Natural killer cell (primary cell): ENCODE measurements around the gene ARHGAP19. TPM values are rescaled to one million over a fixed set of nuclear protein-coding genes. Genes with fewer than 3 reads are reported as not detected.

Experiments
- ATAC-seq, 3 donors: fragments of 150-1000 bp in 2 of 3; fragments of 200-7000 bp in 1 of 3; cut with Tn5 transposase; 1 replicate in 1 of 3; 2 replicates in 2 of 3; pipeline ENCODE4 v1.10.0; 2021; ENCODE audit warnings: mild to moderate bottlenecking in 2 of 3, moderate library complexity in 2 of 3
- DNase-seq, 2 donors: peaks; one replicate each; pipeline versions ENCODE4 v3.0.0 to v3.0.0-alpha.2; 2013 to 2021; ENCODE audit warnings: mixed read lengths in 1 of 2
- H3K27ac ChIP-seq: one replicate; pipeline ENCODE4 v1.5.1; 2013; ENCODE audit warnings: mild to moderate bottlenecking, low read length
- H3K27me3 ChIP-seq: one replicate; pipeline ENCODE4 v1.6.1; 2013; ENCODE audit warnings: low read length; ENCODE audit not compliant: control insufficient read depth, insufficient read depth
- H3K36me3 ChIP-seq: one replicate; pipeline ENCODE4 v1.6.1; 2013; ENCODE audit warnings: low read length; ENCODE audit not compliant: control insufficient read depth, insufficient read depth
- H3K4me1 ChIP-seq: one replicate; pipeline ENCODE4 v1.6.1; 2013; ENCODE audit warnings: low read length; ENCODE audit not compliant: control insufficient read depth, insufficient read depth
- H3K4me3 ChIP-seq: one replicate; pipeline ENCODE4 v1.5.1; 2013; ENCODE audit warnings: low read length
- H3K9me3 ChIP-seq: one replicate; pipeline ENCODE4 v1.6.1; 2013; ENCODE audit warnings: low read length; ENCODE audit not compliant: control insufficient read depth, insufficient read depth
- H3K27ac Mint-ChIP-seq, 2 donors: one replicate each; pipeline ENCODE4 v1.8.0; 2022; ENCODE audit warnings: mild to moderate bottlenecking in 2 of 2, mixed read lengths in 2 of 2, moderate library complexity in 1 of 2
- H3K27me3 Mint-ChIP-seq, 2 donors: one replicate each; pipeline ENCODE4 v1.8.0; 2022; ENCODE audit warnings: low read depth in 2 of 2, mixed read lengths in 2 of 2
- H3K36me3 Mint-ChIP-seq: one replicate; pipeline ENCODE4 v1.8.0; 2022; ENCODE audit warnings: mixed read lengths
- H3K4me1 Mint-ChIP-seq, 2 donors: one replicate each; pipeline ENCODE4 v1.8.0; 2022; ENCODE audit warnings: mixed read lengths in 2 of 2
- H3K4me3 Mint-ChIP-seq: one replicate; pipeline ENCODE4 v1.8.0; 2022; ENCODE audit warnings: mild to moderate bottlenecking, moderate library complexity, mixed read lengths
- H3K9me3 Mint-ChIP-seq, 2 donors: one replicate each; pipeline ENCODE4 v1.8.0; 2022; ENCODE audit warnings: mixed read lengths in 2 of 2
- WGBS: methylation state at CpG from one replicate; pipeline ENCODE4 v1.1.7; 2013; ENCODE audit warnings: missing lambda C conversion rate; ENCODE audit not compliant: insufficient coverage; 5-methylcytosine and 5-hydroxymethylcytosine counted together
- intact Hi-C: fragments of 100-400 bp; cut with micrococcal nuclease; formaldehyde crosslinking; loops from one replicate; pipeline ENCODE4 v1.14.2; 2022
- total RNA-seq, 4 donors: library from RNA; stranded (reverse); fragments of 120-200 nt in 1 of 4; gene quantifications; one replicate each; pipeline versions ENCODE4 v1.2.3 to v1.2.4, GENCODE V29; 2013 to 2022
- TF ChIP-seq, protein P1 (sequence below): fragments of 200-600 bp; IDR thresholded peaks from one replicate; pipeline ENCODE4 v1.8.0; 2022; ENCODE audit warnings: antibody characterized with exemption

The ARHGAP19 gene
- total RNA-seq, 3 donors from 2014 or later (not counting 1 experiment from before 2014, with no cell fraction given) = 22.6 to 23.3 (median 22.7) TPM

DNA sequence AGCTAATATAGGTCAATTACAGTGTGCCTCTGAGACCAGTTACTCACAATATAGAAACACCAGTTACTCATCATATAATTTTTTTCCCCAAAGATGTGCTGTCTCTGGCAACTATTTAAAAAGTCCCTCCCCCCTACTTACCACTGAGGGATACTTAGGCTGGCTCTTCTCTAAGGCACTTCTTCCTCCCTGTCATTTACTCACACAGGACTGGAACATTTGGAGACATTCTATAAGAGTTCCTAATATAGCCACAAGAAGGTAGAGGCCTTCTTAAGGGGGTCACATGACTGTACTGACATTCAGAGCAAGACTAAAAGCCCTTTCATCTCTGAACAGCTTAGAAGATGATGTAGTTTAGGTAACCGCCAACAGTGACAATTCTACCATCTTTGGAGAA lies 62.3 kb downstream of the ARHGAP19 start:
- no peak for DNase-seq
- Mint-ChIP-seq H3K4me1 (peaks cover 0 to under 1% of the 10 kb centered on the region in 2 donors), H3K4me3 (no peak overlapping the region), H3K9me3 (no peaks in the 10 kb centered on the region), H3K36me3 (peaks cover 10% of the 10 kb centered on the region), H3K27me3 (no peaks in the 10 kb centered on the region), H3K27ac (no peak overlapping the region)
- no CpG with 5 or more reads among the region's 1 CpG for WGBS
- intact Hi-C loops = no loop called here
- Histone ChIP-seq H3K4me3 (no peak overlapping the region), H3K9me3 (no peaks in the 10 kb centered on the region), H3K27me3 (no peaks in the 10 kb centered on the region), H3K36me3 (peaks cover 32% of the 10 kb centered on the region), H3K27ac (no peak overlapping the region), H3K4me1 (no peaks in the 10 kb centered on the region)
- ATAC-seq = no peak
- TF ChIP-seq, protein P1, sequence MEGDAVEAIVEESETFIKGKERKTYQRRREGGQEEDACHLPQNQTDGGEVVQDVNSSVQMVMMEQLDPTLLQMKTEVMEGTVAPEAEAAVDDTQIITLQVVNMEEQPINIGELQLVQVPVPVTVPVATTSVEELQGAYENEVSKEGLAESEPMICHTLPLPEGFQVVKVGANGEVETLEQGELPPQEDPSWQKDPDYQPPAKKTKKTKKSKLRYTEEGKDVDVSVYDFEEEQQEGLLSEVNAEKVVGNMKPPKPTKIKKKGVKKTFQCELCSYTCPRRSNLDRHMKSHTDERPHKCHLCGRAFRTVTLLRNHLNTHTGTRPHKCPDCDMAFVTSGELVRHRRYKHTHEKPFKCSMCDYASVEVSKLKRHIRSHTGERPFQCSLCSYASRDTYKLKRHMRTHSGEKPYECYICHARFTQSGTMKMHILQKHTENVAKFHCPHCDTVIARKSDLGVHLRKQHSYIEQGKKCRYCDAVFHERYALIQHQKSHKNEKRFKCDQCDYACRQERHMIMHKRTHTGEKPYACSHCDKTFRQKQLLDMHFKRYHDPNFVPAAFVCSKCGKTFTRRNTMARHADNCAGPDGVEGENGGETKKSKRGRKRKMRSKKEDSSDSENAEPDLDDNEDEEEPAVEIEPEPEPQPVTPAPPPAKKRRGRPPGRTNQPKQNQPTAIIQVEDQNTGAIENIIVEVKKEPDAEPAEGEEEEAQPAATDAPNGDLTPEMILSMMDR = no peak

DNA sequence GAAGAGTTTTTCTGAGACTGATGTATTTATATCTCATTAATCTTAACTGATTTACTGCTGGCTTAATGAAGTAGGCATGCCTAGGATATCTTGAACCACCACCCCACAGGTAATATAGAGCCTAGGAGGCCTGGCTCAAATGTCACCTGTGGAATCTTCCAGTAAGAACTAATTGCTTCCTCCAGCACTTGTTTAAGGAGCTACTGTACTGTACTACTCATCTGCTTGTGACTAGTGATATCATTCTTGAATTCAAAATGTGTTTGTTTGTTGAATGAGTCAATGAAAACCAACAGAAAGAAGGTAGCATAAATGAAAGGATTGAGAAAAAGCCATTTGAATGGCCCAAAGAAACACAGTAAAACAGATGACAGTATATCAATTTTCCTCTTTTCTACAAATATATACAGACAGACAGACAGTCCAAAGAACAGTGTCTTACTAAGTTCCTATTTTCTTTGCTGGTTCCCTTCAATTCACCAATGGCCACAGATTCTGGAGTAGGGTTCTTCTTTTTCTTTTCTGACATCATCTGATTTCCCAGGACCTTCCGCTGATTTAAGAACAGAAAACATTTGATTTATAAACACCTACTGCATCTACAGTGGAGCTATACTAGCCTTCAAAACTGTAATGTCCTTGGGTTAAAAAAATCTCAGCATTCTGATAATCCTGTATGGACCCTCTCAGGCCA lies 63.0 kb downstream of the ARHGAP19 start:
- TF ChIP-seq, protein P1 = no peak
- Mint-ChIP-seq H3K27me3 (no peaks in the 10 kb centered on the region), H3K4me1 (peaks cover 7% of the 10 kb centered on the region in 2 donors), H3K27ac (no peak overlapping the region), H3K9me3 (no peaks in the 10 kb centered on the region), H3K36me3 (peaks cover 10% of the 10 kb centered on the region), H3K4me3 (no peak overlapping the region)
- no peaks in the 10 kb centered on the region for H3K4me1 ChIP-seq
- peaks cover 35% of the 10 kb centered on the region for H3K36me3 ChIP-seq
- DNase-seq (no peak), ATAC-seq (no peak)
- no peak overlapping the region for H3K4me3 ChIP-seq
- no peak overlapping the region for H3K27ac ChIP-seq
- intact Hi-C loops = no loop called here
- WGBS = 100% methylated on average over 1 of the region's 1 CpG
- no peaks in the 10 kb centered on the region for H3K27me3 ChIP-seq
- no peaks in the 10 kb centered on the region for H3K9me3 ChIP-seq

DNA sequence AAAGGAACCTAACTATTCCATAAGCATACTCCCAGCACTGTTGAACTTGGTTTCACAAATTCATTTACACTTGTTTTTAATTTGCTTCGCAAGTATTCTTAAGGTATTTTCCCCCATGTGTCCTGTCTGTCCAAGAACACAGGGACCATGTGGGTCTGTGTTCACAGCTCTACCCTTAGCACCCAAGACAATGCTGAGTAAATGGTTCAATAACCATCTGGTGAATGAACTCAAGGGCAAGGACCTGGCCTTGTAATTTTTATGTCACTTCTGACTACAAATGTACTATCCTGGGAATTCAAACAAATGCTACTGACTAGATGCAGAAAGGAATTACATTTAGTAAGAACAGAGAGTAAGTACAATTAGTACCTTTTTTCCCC lies 63.7 kb downstream of the ARHGAP19 start:
- H3K4me3 Mint-ChIP-seq = no peak overlapping the region
- intact Hi-C loops = no loop called here
- DNase-seq (no peak), ATAC-seq (no peak)
- H3K27ac Mint-ChIP-seq = no peak overlapping the region
- TF ChIP-seq, protein P1 = no peak
- no peaks in the 10 kb centered on the region for H3K4me1 ChIP-seq
- H3K9me3 ChIP-seq = no peaks in the 10 kb centered on the region
- peaks cover 36% of the 10 kb centered on the region for H3K36me3 ChIP-seq
- H3K27ac ChIP-seq = no peak overlapping the region
- no peak overlapping the region for H3K4me3 ChIP-seq
- no peaks in the 10 kb centered on the region for H3K27me3 Mint-ChIP-seq
- H3K36me3 Mint-ChIP-seq = peaks cover 14% of the 10 kb centered on the region
- WGBS = 100% methylated on average over 1 of the region's 1 CpG
- H3K9me3 Mint-ChIP-seq = no peaks in the 10 kb centered on the region
- H3K27me3 ChIP-seq = no peaks in the 10 kb centered on the region
- H3K4me1 Mint-ChIP-seq = peaks cover 8% of the 10 kb centered on the region in 2 donors
